ENCODE measurements around the gene SOX30.

GRCh38 chr5:157681048-157681447, 28.8 kb upstream of the SOX30 start:
- TF ChIP-seq EZH2 (optimal IDR thresholded peaks at IDR 0.05; ENCODE audit: low read depth, low read length) (no peak), CTCF (IDR thresholded peaks at IDR 0.05; ENCODE audit: low read length) (no peak), EZH2phosphoT487 (IDR thresholded peaks at IDR 0.05; ENCODE audit: low read length) (no peak)
